HepG2 (cell line): ENCODE results near the gene PGAP3.

ENCODE experiments used
- FOXK2 ChIP-seq: fragments of 450-650 bp; IDR thresholded peaks from 2 replicates; pipeline ENCODE4 v1.6.1; 2016
- KDM1A ChIP-seq: IDR thresholded peaks from 2 replicates; pipeline ENCODE4 v1.6.1; 2016; ENCODE audit warnings: missing compliant biosample characterization
- MIER3 ChIP-seq: IDR thresholded peaks from 2 replicates; pipeline ENCODE4 v1.6.1; 2016; ENCODE audit warnings: missing compliant biosample characterization, borderline replicate concordance
- RCOR2 ChIP-seq: IDR thresholded peaks from 2 replicates; pipeline ENCODE4 v1.6.1; 2016; ENCODE audit warnings: missing biosample characterization, missing genetic modification reagents
- TERF1 ChIP-seq: sonication (generic); formaldehyde crosslinking; IDR thresholded peaks from 2 replicates; pipeline ENCODE4 v1.8.0; 2022; ENCODE audit warnings: mild to moderate bottlenecking, missing genetic modification reagents, moderate library complexity
- ZNF276 ChIP-seq: sonication (generic); formaldehyde crosslinking; IDR thresholded peaks from 2 replicates; pipeline ENCODE4 v1.4.0; 2020; ENCODE audit warnings: mild to moderate bottlenecking, low read depth, missing genetic modification reagents
- ZNF432 ChIP-seq: sonication (generic); formaldehyde crosslinking; IDR thresholded peaks from 2 replicates; pipeline ENCODE4 v1.5.0; 2020; ENCODE audit warnings: missing genetic modification reagents, mild to moderate bottlenecking, borderline replicate concordance
- ZNF552 ChIP-seq: sonication (generic); formaldehyde crosslinking; IDR thresholded peaks from 2 replicates; pipeline ENCODE4 v1.9.0; 2022; ENCODE audit warnings: missing genetic modification reagents, mild to moderate bottlenecking, borderline replicate concordance
- ZNF780A ChIP-seq: sonication (generic); formaldehyde crosslinking; IDR thresholded peaks from 2 replicates; pipeline ENCODE4 v1.8.0; 2022; ENCODE audit warnings: mild to moderate bottlenecking, missing genetic modification reagents, moderate library complexity

GRCh38 chr17:39716073-39716818 is 28.4 kb upstream of the PGAP3 start:
- TF ChIP-seq TERF1 (CRISPR knock-in tag): no peak
- TF ChIP-seq KDM1A: no peak
- no peak for TF ChIP-seq ZNF276
- TF ChIP-seq ZNF780A (CRISPR knock-in tag): no peak
- TF ChIP-seq ZNF552 (CRISPR knock-in tag): no peak
- no peak for TF ChIP-seq RCOR2 (CRISPR knock-in tag)
- TF ChIP-seq ZNF432 (CRISPR knock-in tag): no peak
- TF ChIP-seq MIER3 (CRISPR knock-in tag): no peak
- TF ChIP-seq FOXK2: no peak
